GM20000 (cell line): ENCODE data around the gene ITGAL.
"Not testable (repeated sequence)": the region's sequence is repeated elsewhere in the genome, so short reads cannot be mapped to it uniquely, and the experiment has no call there.

Experiments
- DNase-seq: peaks from one replicate; pipeline ENCODE4 v3.0.0; 2012; ENCODE audit warnings: low spot score
- CTCF ChIP-seq: IDR thresholded peaks from 2 replicates; pipeline ENCODE4 v1.5.1; 2012; ENCODE audit warnings: mild to moderate bottlenecking, control low read depth; ENCODE audit errors: extremely low read depth, missing control alignments

ITGAL gene

GRCh38 chr16:30532285-30533145 lies 60.0 kb downstream of the ITGAL start:
- no peak for DNase-seq
- no peak for TF ChIP-seq CTCF

DNA sequence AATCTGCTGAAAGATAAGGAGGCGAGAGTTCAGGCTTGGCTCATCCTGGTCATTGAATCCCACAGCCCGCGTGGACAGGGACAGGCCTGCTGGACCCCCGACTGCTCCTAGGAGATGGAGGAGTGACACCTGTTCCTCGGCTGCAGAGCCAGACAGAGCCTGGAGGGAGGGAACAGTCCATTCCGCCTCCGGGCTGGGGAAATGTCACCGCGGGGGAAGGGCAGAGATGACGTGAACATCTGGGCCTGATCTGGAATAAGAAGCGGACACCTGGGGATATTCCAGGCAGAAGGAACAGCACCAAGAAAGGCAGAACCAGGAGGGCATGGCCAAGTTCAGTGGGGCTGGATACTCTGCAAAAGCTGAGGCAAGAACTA lies 60.6 kb downstream of the ITGAL start:
- no peak for TF ChIP-seq CTCF
- no peak for DNase-seq

GRCh38 chr16:30533748-30534367 lies 61.3 kb downstream of the ITGAL start:
- no peak for TF ChIP-seq CTCF
- no peak for DNase-seq

DNA sequence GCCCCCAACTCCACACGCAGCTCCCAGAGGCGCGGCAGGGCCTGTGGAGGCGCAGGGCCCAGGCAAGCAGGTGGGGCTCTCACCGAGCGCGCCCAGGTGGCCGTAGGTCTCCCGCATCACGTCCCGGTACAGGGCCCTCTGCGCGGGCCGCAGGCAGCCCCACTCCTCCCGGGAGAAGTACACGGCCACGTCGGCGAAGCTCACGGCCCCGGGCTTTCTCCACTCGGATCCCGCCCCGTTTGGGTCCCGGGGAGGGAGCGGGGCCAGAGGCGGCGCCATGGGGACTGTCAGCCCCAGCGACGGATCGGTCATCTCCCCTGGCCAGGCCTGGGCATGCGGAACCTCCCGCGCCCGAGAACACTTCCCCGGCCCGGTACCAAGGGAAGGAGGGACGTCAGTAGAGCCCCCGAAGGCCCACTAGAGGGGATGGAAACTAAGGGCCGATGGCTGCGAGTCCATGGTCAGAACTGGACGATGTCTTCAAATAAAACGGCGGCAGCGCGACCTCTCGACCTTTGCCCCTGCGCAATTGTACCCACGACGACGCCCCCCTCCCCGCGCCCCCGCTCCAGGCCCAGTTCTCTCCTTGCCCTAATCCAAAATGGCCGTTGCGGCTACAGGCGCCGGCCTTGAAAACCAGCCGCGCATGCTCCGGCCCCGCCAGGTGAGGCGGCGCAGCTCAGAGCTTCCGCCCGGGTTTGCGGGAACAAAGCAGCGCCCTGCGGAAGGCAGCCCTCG lies 62.0 kb downstream of the ITGAL start, which contains the start of gene ZNF747:
ZNF747 (minus strand) TSS at position 491 of the 738 bp plus-strand sequence; CDS start at position 312, 179 bp downstream.
- peak; percentile 94 for DNase-seq
- TF ChIP-seq CTCF = no peak

DNA sequence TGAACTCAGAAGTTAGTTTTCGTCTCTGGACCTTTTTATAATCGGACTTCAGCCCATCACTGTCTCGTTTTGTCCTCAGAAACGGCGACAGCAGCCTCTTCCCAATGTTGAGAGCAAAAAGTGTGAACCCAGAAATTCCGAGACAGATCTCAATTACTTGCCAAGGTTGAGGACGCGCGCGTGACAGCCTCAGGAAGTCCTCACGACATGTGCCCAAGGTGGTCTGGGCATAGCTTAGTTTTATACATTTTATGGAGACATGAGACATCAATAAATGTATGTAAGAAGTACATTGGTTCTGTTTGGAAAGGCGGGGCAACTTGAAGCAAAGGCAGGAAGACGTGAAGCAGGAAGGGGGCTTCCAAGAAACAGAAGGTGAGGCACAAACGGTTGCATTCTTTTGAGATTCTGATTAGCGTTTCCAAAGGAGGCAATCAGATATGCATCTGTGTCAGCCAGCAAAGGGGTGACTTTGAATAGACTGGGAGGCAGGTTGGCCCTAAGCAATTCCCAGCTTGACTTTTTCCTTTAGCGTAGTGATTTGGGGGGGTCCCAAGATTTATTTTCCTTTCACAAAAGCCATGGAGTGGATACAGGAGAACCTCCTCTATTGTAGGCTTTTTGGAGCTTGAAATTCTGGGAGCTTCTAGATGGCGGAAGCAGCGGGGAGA lies 62.7 kb downstream of the ITGAL start:
- no peak for TF ChIP-seq CTCF
- DNase-seq = no peak

- TF ChIP-seq CTCF = peak; percentile 65
- DNase-seq = peak; percentile 86
Observed at GRCh38 chr16:30535777-30536190, 63.2 kb downstream of the ITGAL start.

- DNase-seq = not testable (repeated sequence)
Observed at GRCh38 chr16:30536391-30537024, 64.0 kb downstream of the ITGAL start.
